Spleen (tissue), 11 donors: Measurements from ENCODE around the gene GMEB2. TPM values are rescaled to one million over a fixed set of nuclear protein-coding genes. Genes with fewer than 3 reads are reported as not detected.
"Not testable (repeated sequence)": the region's sequence is repeated elsewhere in the genome, so short reads cannot be mapped to it uniquely, and the experiment has no call there.

ENCODE experiments used
- DNase-seq: peaks from one replicate; pipeline ENCODE4 v3.0.0-alpha.2; 2020
- H3K27ac ChIP-seq, 8 donors: fragments of 200-600 bp; sonication (generic) in 7 of 8; 1 replicate in 4 of 8; 2 replicates in 4 of 8; pipeline versions ENCODE4 v1.5.0 to v1.8.0; 2016 to 2021; ENCODE audit warnings: inconsistent platforms in 4 of 8, mild to moderate bottlenecking in 4 of 8, moderate library complexity in 1 of 8
- H3K27me3 ChIP-seq, 7 donors: fragments of 200-600 bp; sonication (generic) in 6 of 7; replicated peaks in 1 of 7; 1 replicate in 4 of 7; 2 replicates in 3 of 7; pipeline versions ENCODE4 v1.5.0 to v1.8.0; 2016 to 2021; ENCODE audit warnings: inconsistent platforms in 3 of 7, mild to moderate bottlenecking in 1 of 7
- H3K36me3 ChIP-seq, 6 donors: fragments of 200-600 bp; sonication (generic) in 5 of 6; 1 replicate in 4 of 6; 2 replicates in 2 of 6; pipeline versions ENCODE4 v1.5.0 to v1.8.0; 2016 to 2021; ENCODE audit warnings: inconsistent platforms in 2 of 6
- H3K4me1 ChIP-seq, 6 donors: fragments of 200-600 bp; sonication (generic) in 5 of 6; 1 replicate in 3 of 6; 2 replicates in 3 of 6; pipeline versions ENCODE4 v1.5.0 to v1.8.0; 2016 to 2021; ENCODE audit warnings: inconsistent platforms in 3 of 6
- H3K4me3 ChIP-seq, 8 donors: fragments of 200-600 bp; sonication (generic) in 7 of 8; 1 replicate in 4 of 8; 2 replicates in 4 of 8; pipeline versions ENCODE4 v1.5.0 to v1.8.0; 2016 to 2021; ENCODE audit warnings: inconsistent platforms in 4 of 8, mild to moderate bottlenecking in 4 of 8, moderate library complexity in 2 of 8
- H3K9me3 ChIP-seq, 8 donors: fragments of 200-600 bp; sonication (generic) in 7 of 8; 1 replicate in 4 of 8; 2 replicates in 4 of 8; pipeline versions ENCODE4 v1.5.0 to v1.8.0; 2016 to 2021; ENCODE audit warnings: inconsistent platforms in 4 of 8
- POLR2A ChIP-seq, 3 donors: fragments of 450-650 bp; IDR thresholded peaks; one replicate each; pipeline ENCODE4 v1.5.1; 2017; ENCODE audit warnings: antibody characterized with exemption in 3 of 3, mild to moderate bottlenecking in 1 of 3
- POLR2AphosphoS5 ChIP-seq, 3 donors: sonication (generic); formaldehyde crosslinking; IDR thresholded peaks; one replicate each; pipeline ENCODE4 v1.5.1; 2017; ENCODE audit warnings: antibody characterized with exemption in 3 of 3
- WGBS, 5 donors: extraction: QIAGEN DNeasy Blood & Tissue Kit in 3 of 5; methylation state at CpG; one replicate each; pipeline versions ENCODE4 v1.1.5 to v1.1.7; 2013 to 2018; 5-methylcytosine and 5-hydroxymethylcytosine counted together
- intact Hi-C: fragments of 100-400 bp; cut with DNase I; formaldehyde crosslinking; loops from one replicate; pipeline ENCODE4 v1.15.0; 2023; ENCODE audit warnings: low total_unique reads
- polyA plus RNA-seq, 3 donors: library from polyadenylated mRNA; stranded (reverse); fragments of 200-250 nt; gene quantifications; one replicate each; pipeline ENCODE4 v1.2.1, GENCODE V29; 2013
- total RNA-seq, 7 donors: library from RNA; depleted of rRNA in 3 of 7; stranded (reverse); fragments of >200 nt in 3 of 7; fragmentation: NEBNext Ultra II Directional in 4 of 7; extraction: Animal tissue kit (Norgen Biotek cat#: 25700) in 4 of 7; gene quantifications; one replicate each; pipeline versions ENCODE4 v1.1.0 to v1.2.1, GENCODE V29; 2016 to 2021
- TF ChIP-seq, protein P1 (sequence below), 11 experiments: fragments of 200-600 bp in 7 of 11; fragments of 450-650 bp in 4 of 11; sonication (generic) in 4 of 11; IDR thresholded peaks in 8 of 11; conservative IDR thresholded peaks in 3 of 11; 1 replicate in 7 of 11; 2 replicates in 4 of 11; pipeline versions ENCODE4 v1.4.0 to v1.8.0; 2016 to 2021; ENCODE audit warnings: antibody characterized with exemption in 11 of 11, inconsistent platforms in 4 of 11, mild to moderate bottlenecking in 1 of 11
- donor health status: healthy with polysubstance abuse.
- donor health status: DM: no; HTN: no; CAD: no; lungs with moderate emphysema.
- donor health status: DM: no; HTN: no; CAD: no.
- donor health status: Bipolar disorder and iron deficiency.
- donor health status: healthy.
- donor health status: DM: no; HTN: no; CAD: no.
- donor health status: DM: yes; HTN: yes; CAD: no.

The GMEB2 gene
- total and polyA plus RNA-seq, 10 donors = 8.6 to 15.0 (median 12.5) TPM

DNA sequence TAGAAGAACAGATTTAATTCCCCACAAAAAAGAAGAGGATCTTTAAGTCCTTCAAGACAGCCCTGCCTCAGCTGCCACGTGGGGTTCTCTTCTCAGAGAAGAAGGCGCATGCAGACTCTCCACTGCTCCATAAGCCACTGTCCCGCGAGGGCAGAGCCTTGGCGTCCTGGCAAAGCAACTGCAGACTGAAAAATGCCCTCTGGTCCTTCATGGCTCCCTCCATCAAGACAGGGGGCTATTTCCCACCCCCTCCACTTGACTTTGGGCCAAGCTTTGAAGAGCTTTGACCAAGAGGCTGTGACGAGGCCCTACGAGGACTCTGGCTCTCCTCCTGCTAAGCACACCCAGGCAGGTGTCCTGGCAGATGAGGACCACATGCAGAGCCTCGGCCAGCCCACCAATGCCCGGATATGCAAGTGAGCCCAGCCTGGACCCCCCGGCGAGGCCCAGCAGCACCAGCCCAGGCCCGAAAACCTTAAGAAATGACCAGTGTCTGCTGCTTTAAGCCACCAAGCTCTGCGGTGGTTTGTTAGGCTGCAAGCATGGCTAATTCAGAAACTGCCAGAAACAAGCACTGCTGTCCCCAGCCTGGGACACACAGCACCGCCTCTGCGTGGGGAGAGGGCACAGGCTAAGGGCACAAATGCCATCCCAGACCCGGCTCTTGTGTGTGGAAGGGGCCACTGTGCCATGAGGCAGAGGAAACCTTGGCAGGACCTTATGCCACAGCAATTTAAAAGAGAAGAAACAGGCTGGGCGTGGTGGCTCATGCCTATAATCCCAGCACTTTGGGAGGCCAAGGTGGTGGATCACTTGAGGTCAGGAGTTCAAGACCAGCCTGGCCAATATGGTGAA is 16.1 kb downstream of the GMEB2 start:
- H3K27ac ChIP-seq = no peak overlapping the region
- no peaks in the 10 kb centered on the region for H3K9me3 ChIP-seq
- H3K4me3 ChIP-seq = no peak overlapping the region
- intact Hi-C loops = no loop called here
- peaks cover 0 to 50% (median 25%) of the 10 kb centered on the region in 6 donors for H3K4me1 ChIP-seq
- 88 to 95% (median 92%) methylated on average over 17 of the region's 17 CpGs for WGBS, 5 donors
- DNase-seq = peak; percentile 58
- no peak for TF ChIP-seq POLR2AphosphoS5 (IDR thresholded peaks at IDR 0.05)
- TF ChIP-seq, protein P1, sequence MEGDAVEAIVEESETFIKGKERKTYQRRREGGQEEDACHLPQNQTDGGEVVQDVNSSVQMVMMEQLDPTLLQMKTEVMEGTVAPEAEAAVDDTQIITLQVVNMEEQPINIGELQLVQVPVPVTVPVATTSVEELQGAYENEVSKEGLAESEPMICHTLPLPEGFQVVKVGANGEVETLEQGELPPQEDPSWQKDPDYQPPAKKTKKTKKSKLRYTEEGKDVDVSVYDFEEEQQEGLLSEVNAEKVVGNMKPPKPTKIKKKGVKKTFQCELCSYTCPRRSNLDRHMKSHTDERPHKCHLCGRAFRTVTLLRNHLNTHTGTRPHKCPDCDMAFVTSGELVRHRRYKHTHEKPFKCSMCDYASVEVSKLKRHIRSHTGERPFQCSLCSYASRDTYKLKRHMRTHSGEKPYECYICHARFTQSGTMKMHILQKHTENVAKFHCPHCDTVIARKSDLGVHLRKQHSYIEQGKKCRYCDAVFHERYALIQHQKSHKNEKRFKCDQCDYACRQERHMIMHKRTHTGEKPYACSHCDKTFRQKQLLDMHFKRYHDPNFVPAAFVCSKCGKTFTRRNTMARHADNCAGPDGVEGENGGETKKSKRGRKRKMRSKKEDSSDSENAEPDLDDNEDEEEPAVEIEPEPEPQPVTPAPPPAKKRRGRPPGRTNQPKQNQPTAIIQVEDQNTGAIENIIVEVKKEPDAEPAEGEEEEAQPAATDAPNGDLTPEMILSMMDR (IDR thresholded peaks at IDR 0.05 in 8 of 11, conservative IDR thresholded peaks at IDR 0.05 in 3 of 11) = no peak
- H3K36me3 ChIP-seq = peaks cover 0 to 34% (median 5%) of the 10 kb centered on the region in 6 donors
- no peaks in the 10 kb centered on the region for H3K27me3 ChIP-seq

DNA sequence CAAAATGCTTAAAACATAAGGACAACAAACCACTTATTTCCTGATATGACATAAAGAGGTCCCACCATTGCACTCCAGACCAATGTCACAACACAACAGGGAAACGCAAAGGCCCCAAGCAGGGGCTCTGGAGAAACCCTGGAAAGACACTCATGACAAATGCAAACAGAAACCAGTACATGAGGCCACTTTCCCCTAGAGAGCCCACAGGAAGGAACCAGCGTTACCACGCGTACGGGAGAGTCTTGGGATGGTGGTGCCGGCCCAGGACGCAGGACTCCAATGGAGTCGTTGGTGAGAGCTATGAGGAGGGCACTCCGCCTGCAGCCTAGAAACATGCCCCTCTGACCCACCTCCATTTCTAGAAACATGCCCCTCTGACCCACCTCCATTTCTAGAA is 20.2 kb downstream of the GMEB2 start:
- no peak for DNase-seq
- 43 to 78% (median 52%) methylated on average over 9 of the region's 9 CpGs for WGBS, 5 donors
- Histone ChIP-seq H3K27me3 (no peaks in the 10 kb centered on the region), H3K4me3 (no peak overlapping the region), H3K4me1 (peaks cover 0 to 38% (median 7%) of the 10 kb centered on the region in 6 donors), H3K9me3 (no peaks in the 10 kb centered on the region), H3K36me3 (peaks cover 0 to 43% (median 21%) of the 10 kb centered on the region in 6 donors), H3K27ac (peak overlapping the region in 1 of 8 donors; percentile 16)
- intact Hi-C loops = no loop called here
- no peak for TF ChIP-seq POLR2AphosphoS5 (IDR thresholded peaks at IDR 0.05)
- TF ChIP-seq, protein P1 (IDR thresholded peaks at IDR 0.05 in 8 of 11, conservative IDR thresholded peaks at IDR 0.05 in 3 of 11) = no peak
- no peak for TF ChIP-seq POLR2A (IDR thresholded peaks at IDR 0.05)

DNA sequence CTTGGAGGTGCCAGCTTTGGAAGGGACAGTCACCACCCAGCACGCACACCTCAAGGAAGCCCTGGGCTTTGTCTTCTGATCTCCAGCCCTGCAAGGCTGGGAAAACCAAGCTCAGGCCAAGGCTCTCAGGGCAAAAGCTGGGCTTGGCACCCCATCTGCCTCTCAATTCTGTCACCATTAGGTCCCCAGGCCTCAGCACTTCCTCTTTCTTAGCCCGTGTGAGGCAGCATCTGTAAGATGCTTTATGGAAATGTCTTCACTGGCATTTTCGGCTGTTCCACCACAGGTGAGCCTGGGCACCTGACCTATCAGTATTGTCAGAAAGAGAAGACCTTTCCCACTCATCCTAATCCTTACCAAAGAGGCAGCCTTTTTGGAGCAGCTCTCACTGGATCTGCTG is 24.6 kb downstream of the GMEB2 start:
- H3K9me3 ChIP-seq = no peaks in the 10 kb centered on the region
- peaks cover 0 to 24% (median 2%) of the 10 kb centered on the region in 6 donors for H3K4me1 ChIP-seq
- WGBS, 5 donors = 60 to 71% (median 68%) methylated on average over 3 of the region's 3 CpGs
- intact Hi-C loops = no loop called here
- H3K27me3 ChIP-seq = no peaks in the 10 kb centered on the region
- H3K4me3 ChIP-seq = no peak overlapping the region
- H3K36me3 ChIP-seq = peaks cover 0 to 76% (median 52%) of the 10 kb centered on the region in 6 donors
- peak overlapping the region in 1 of 8 donors; percentile 17 for H3K27ac ChIP-seq
- TF ChIP-seq POLR2A (IDR thresholded peaks at IDR 0.05) = no peak
- TF ChIP-seq, protein P1 (IDR thresholded peaks at IDR 0.05 in 8 of 11, conservative IDR thresholded peaks at IDR 0.05 in 3 of 11) = no peak
- TF ChIP-seq POLR2AphosphoS5 (IDR thresholded peaks at IDR 0.05) = no peak
- no peak for DNase-seq

DNA sequence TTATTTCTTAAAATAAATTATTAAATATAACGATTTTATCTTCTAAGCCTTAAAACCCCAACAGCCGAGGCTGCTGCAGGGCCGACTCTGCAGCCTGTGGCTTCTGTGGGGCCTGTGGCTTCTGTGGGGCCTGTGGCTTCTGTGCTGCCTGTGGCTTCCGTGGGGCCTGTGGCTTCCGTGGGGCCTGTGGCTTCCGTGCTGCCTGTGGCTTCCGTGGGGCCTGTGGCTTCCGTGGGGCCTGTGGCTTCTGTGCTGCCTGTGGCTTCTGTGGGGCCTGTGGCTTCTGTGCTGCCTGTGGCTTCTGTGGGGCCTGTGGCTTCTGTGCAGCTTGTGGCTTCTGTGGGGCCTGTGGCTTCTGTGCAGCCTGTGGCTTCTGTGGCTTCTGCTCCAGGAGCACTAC is 25.2 kb downstream of the GMEB2 start:
- H3K9me3 ChIP-seq, intact Hi-C loops, H3K4me3 ChIP-seq, DNase-seq, H3K27me3 ChIP-seq: not testable (repeated sequence)
- WGBS, 5 donors = 30 to 58% (median 42%) methylated on average over 7 to 8 of the region's 8 CpGs
- Histone ChIP-seq H3K27ac (peak overlapping the region in 1 of 8 donors; percentile 17), H3K36me3 (peaks cover 0 to 83% (median 57%) of the 10 kb centered on the region in 6 donors), H3K4me1 (peaks cover 0 to 21% (median 2%) of the 10 kb centered on the region in 6 donors)
